HG03460 (cell line): ENCODE measurements around the gene STON2.

Experiments used
- ATAC-seq: cut with Tn5 transposase; IDR thresholded peaks from one replicate; pipeline ENCODE4 v1.9.1; 2021; ENCODE audit not compliant: unreplicated experiment

The STON2 gene

GRCh38 chr14:81340201-81340600 is 59.9 kb downstream of the STON2 start:
- no peak for ATAC-seq

GRCh38 chr14:81337073-81337472 is 63.1 kb downstream of the STON2 start:
- no peak for ATAC-seq

GRCh38 chr14:81336009-81336408 is 64.1 kb downstream of the STON2 start:
- no peak for ATAC-seq

- ATAC-seq, result no peak
Measured at GRCh38 chr14:81332725-81333124, 67.4 kb downstream of the STON2 start.

GRCh38 chr14:81331229-81332021 is 68.7 kb downstream of the STON2 start:
- ATAC-seq, result no peak

GRCh38 chr14:81330619-81331122 is 69.5 kb downstream of the STON2 start:
- no peak for ATAC-seq

- no peak for ATAC-seq
Measured at GRCh38 chr14:81329640-81330381, 70.3 kb downstream of the STON2 start.

GRCh38 chr14:81326451-81326850 is 73.7 kb downstream of the STON2 start:
- ATAC-seq, result no peak

- ATAC-seq, result no peak
Measured at GRCh38 chr14:81324011-81324410, 76.1 kb downstream of the STON2 start.

- no peak for ATAC-seq
Measured at GRCh38 chr14:81323093-81323492, 77.0 kb downstream of the STON2 start.

GRCh38 chr14:81319946-81320345 is 80.2 kb downstream of the STON2 start:
- ATAC-seq, result no peak

- ATAC-seq, result no peak
Measured at GRCh38 chr14:81319314-81319713, 80.8 kb downstream of the STON2 start.

GRCh38 chr14:81315341-81315740 is 84.8 kb downstream of the STON2 start:
- no peak for ATAC-seq

GRCh38 chr14:81314443-81315175 is 85.5 kb downstream of the STON2 start:
- no peak for ATAC-seq

- ATAC-seq, result no peak
Measured at GRCh38 chr14:81313775-81314429, 86.2 kb downstream of the STON2 start.

GRCh38 chr14:81313200-81313599 is 86.9 kb downstream of the STON2 start:
- no peak for ATAC-seq

- no peak for ATAC-seq
Measured at GRCh38 chr14:81312289-81312876, 87.7 kb downstream of the STON2 start.

GRCh38 chr14:81311778-81312177 is 88.3 kb downstream of the STON2 start:
- ATAC-seq, result no peak

GRCh38 chr14:81311141-81311540 is 89.0 kb downstream of the STON2 start:
- no peak for ATAC-seq

GRCh38 chr14:81310606-81311005 is 89.5 kb downstream of the STON2 start:
- ATAC-seq, result no peak

- ATAC-seq, result no peak
Measured at GRCh38 chr14:81309511-81309910, 90.6 kb downstream of the STON2 start.
